H1 (cell line): ENCODE data around the gene HTRA1. TPM values are rescaled to one million over a fixed set of nuclear protein-coding genes. Genes with fewer than 3 reads are reported as not detected.

Experiments
- CTCF ChIA-PET: fragments of 300-600 bp; sonication (Branson Sonifier 250); formaldehyde crosslinking; loops from one replicate; lab custom pipeline; 2021; ENCODE audit not compliant: partially characterized antibody; lab: Charles Lee
- POLR2A ChIA-PET: fragments of 300-600 bp; sonication (Branson Sonifier 250); formaldehyde crosslinking; loops from one replicate; lab custom pipeline; 2021; ENCODE audit warnings: inconsistent platforms; ENCODE audit not compliant: partially characterized antibody; lab: Charles Lee
- DNase-seq, 2 experiments: peaks; one replicate each; pipeline versions ENCODE4 v3.0.0 to v3.0.0-alpha.2; 2010 to 2022; ENCODE audit warnings: low spot score in 2 of 2, low read depth in 1 of 2, mixed read lengths in 1 of 2
- FAIRE-seq: peaks from 2 replicates; lab custom pipeline; 2011; peaks lifted over from hg19 to GRCh38; lab: Jason Lieb, UNC
- H2AFZ ChIP-seq: 2 replicates; pipeline ENCODE4 v1.8.1; 2012; ENCODE audit warnings: low read length, inconsistent platforms
- H2AK5ac ChIP-seq: 2 replicates; pipeline ENCODE4 v1.6.1; 2013; ENCODE audit warnings: low read depth, low read length
- H2BK120ac ChIP-seq: replicated peaks from 2 replicates; pipeline ENCODE3; 2013; ENCODE audit warnings: low read depth, low read length, inconsistent platforms
- H2BK12ac ChIP-seq: 2 replicates; pipeline ENCODE4 v1.6.1; 2013; ENCODE audit warnings: low read depth, low read length
- H2BK15ac ChIP-seq: 2 replicates; pipeline ENCODE4 v1.6.1; 2013; ENCODE audit warnings: low read length
- H2BK20ac ChIP-seq: 2 replicates; pipeline ENCODE4 v1.6.1; 2013; ENCODE audit warnings: low read length
- H2BK5ac ChIP-seq: 2 replicates; pipeline ENCODE4 v1.6.1; 2013; ENCODE audit warnings: low read depth, low read length
- H3K14ac ChIP-seq: 2 replicates; pipeline ENCODE4 v1.6.1; 2013; ENCODE audit warnings: inconsistent platforms; ENCODE audit not compliant: insufficient read length
- H3K18ac ChIP-seq: 2 replicates; pipeline ENCODE4 v1.6.1; 2013; ENCODE audit warnings: low read length; ENCODE audit errors: extremely low read depth
- H3K23ac ChIP-seq: 2 replicates; pipeline ENCODE4 v1.6.1; 2013; ENCODE audit warnings: inconsistent platforms; ENCODE audit not compliant: insufficient read length
- H3K23me2 ChIP-seq: 2 replicates; pipeline ENCODE4 v1.6.1; 2013; ENCODE audit warnings: low read depth, low read length
- H3K27ac ChIP-seq: 2 replicates; pipeline ENCODE4 v1.6.1; 2011; ENCODE audit warnings: low read depth, low read length, inconsistent platforms
- H3K27me3 ChIP-seq, 4 experiments: replicated peaks in 1 of 4; 1 replicate in 1 of 4; 2 replicates in 3 of 4; pipeline versions ENCODE4 v1.6.1 to v1.8.1; 2011 to 2013; ENCODE audit warnings: low read length in 3 of 4, mild to moderate bottlenecking in 3 of 4, inconsistent platforms in 2 of 4, mixed read lengths in 2 of 4, moderate library complexity in 1 of 4; ENCODE audit not compliant: control insufficient read depth in 3 of 4, insufficient read depth in 3 of 4; ENCODE audit errors: extremely low read depth in 1 of 4
- H3K36me3 ChIP-seq, 4 experiments: 2 replicates each; pipeline versions ENCODE4 v1.6.1 to v1.8.1; 2011 to 2013; ENCODE audit warnings: mild to moderate bottlenecking in 4 of 4, low read length in 3 of 4, moderate library complexity in 2 of 4, control low read depth in 1 of 4, inconsistent platforms in 1 of 4; ENCODE audit not compliant: insufficient read depth in 4 of 4, control insufficient read depth in 2 of 4
- H3K4ac ChIP-seq: replicated peaks from 2 replicates; pipeline ENCODE3; 2013; ENCODE audit warnings: low read length, low read depth, mixed read lengths, inconsistent platforms; ENCODE audit not compliant: insufficient read length
- H3K4me1 ChIP-seq, 4 experiments: replicated peaks in 1 of 4; 1 replicate in 1 of 4; 2 replicates in 3 of 4; pipeline versions ENCODE4 v1.6.1 to v1.8.1; 2011 to 2013; ENCODE audit warnings: low read length in 3 of 4, inconsistent platforms in 2 of 4, mixed read lengths in 1 of 4; ENCODE audit not compliant: insufficient read depth in 4 of 4, control insufficient read depth in 3 of 4
- H3K4me2 ChIP-seq, 2 experiments: 2 replicates each; pipeline versions ENCODE4 v1.6.1 to v1.8.1; 2011 to 2013; ENCODE audit warnings: low read depth in 2 of 2, low read length in 2 of 2, control low read depth in 1 of 2, inconsistent platforms in 1 of 2, mild to moderate bottlenecking in 1 of 2; ENCODE audit not compliant: insufficient read depth in 1 of 2
- H3K4me3 ChIP-seq, 4 experiments: fragments of 200-600, 300-600 bp in 1 of 4; sonication (generic), shearing (Covaris generic), sonication (Bioruptor Twin) in 1 of 4; 2 replicates each; pipeline versions ENCODE4 v1.5.1 to v1.8.1; 2011 to 2016; ENCODE audit warnings: low read length in 4 of 4, low read depth in 3 of 4, control low read depth in 2 of 4, inconsistent platforms in 2 of 4, mild to moderate bottlenecking in 2 of 4, mixed read lengths in 1 of 4, moderate library complexity in 1 of 4; ENCODE audit not compliant: insufficient read depth in 2 of 4; ENCODE audit errors: extremely low read depth in 1 of 4
- H3K56ac ChIP-seq: replicated peaks from 2 replicates; pipeline ENCODE3; 2013; ENCODE audit warnings: low read depth, mild to moderate bottlenecking, mixed read lengths, low read length, inconsistent platforms; ENCODE audit not compliant: insufficient read length
- H3K79me1 ChIP-seq: 2 replicates; pipeline ENCODE4 v1.6.1; 2013; ENCODE audit warnings: low read depth, low read length, control low read depth
- H3K79me2 ChIP-seq, 2 experiments: 2 replicates each; pipeline versions ENCODE4 v1.6.1 to v1.8.1; 2012 to 2013; ENCODE audit warnings: low read length in 2 of 2, mild to moderate bottlenecking in 2 of 2, inconsistent platforms in 1 of 2; ENCODE audit not compliant: insufficient read depth in 2 of 2, control insufficient read depth in 1 of 2
- H3K9ac ChIP-seq, 4 experiments: replicated peaks in 1 of 4; 1 replicate in 1 of 4; 2 replicates in 3 of 4; pipeline versions ENCODE4 v1.6.1 to v1.8.1; 2011 to 2013; ENCODE audit warnings: low read depth in 3 of 4, low read length in 3 of 4, control low read depth in 2 of 4, mild to moderate bottlenecking in 2 of 4, moderate library complexity in 2 of 4, inconsistent platforms in 1 of 4; ENCODE audit errors: extremely low read depth in 1 of 4
- H3K9me3 ChIP-seq, 2 experiments: 2 replicates each; pipeline versions ENCODE4 v1.6.1 to v1.8.1; 2012 to 2013; ENCODE audit warnings: mild to moderate bottlenecking in 2 of 2, moderate library complexity in 2 of 2, control low read depth in 1 of 2, inconsistent platforms in 1 of 2, low read depth in 1 of 2, low read length in 1 of 2, mixed read lengths in 1 of 2; ENCODE audit not compliant: insufficient read depth in 2 of 2
- H4K20me1 ChIP-seq, 2 experiments: replicated peaks in 1 of 2; 2 replicates each; pipeline versions ENCODE3 to v1.8.1; 2011 to 2013; ENCODE audit warnings: inconsistent platforms in 2 of 2, low read length in 2 of 2, mild to moderate bottlenecking in 1 of 2; ENCODE audit not compliant: insufficient read depth in 2 of 2, control insufficient read depth in 1 of 2
- H4K5ac ChIP-seq: 2 replicates; pipeline ENCODE4 v1.6.1; 2013; ENCODE audit warnings: low read length, low read depth, mixed read lengths, inconsistent platforms; ENCODE audit not compliant: insufficient read length
- H4K8ac ChIP-seq: 2 replicates; pipeline ENCODE4 v1.8.0; 2013; ENCODE audit warnings: mild to moderate bottlenecking, moderate library complexity, low read length, inconsistent platforms; ENCODE audit not compliant: insufficient read depth; ENCODE audit errors: extremely low read depth
- H4K91ac ChIP-seq: replicated peaks from 2 replicates; pipeline ENCODE3; 2013; ENCODE audit warnings: low read length, mixed read lengths, inconsistent platforms; ENCODE audit not compliant: insufficient read length
- EZH2 ChIP-seq: fragments of 200-600 bp; sonication (generic); IDR thresholded peaks from 2 replicates; pipeline ENCODE4 v1.7.1; 2012; ENCODE audit warnings: low read depth, mild to moderate bottlenecking, moderate library complexity, low read length, inconsistent platforms; ENCODE audit not compliant: severe bottlenecking
- KDM1A ChIP-seq: fragments of 200-600, 300-600 bp; sonication (generic); IDR thresholded peaks from 2 replicates; pipeline ENCODE4 v1.7.1; 2016; ENCODE audit warnings: mild to moderate bottlenecking, low read length, borderline replicate concordance
- PHF8 ChIP-seq: fragments of 200-600 bp; sonication (generic); conservative IDR thresholded peaks from 2 replicates; pipeline ENCODE4 v1.7.1; 2012; ENCODE audit warnings: low read depth, mild to moderate bottlenecking, inconsistent platforms, low read length, moderate library complexity
- RXRA ChIP-seq: IDR thresholded peaks from 2 replicates; pipeline ENCODE4 v1.6.1; 2011; ENCODE audit warnings: low read depth, mild to moderate bottlenecking, low read length, moderate library complexity; ENCODE audit not compliant: insufficient read depth
- SIRT6 ChIP-seq: IDR thresholded peaks from one replicate; pipeline ENCODE4 v1.7.1; 2012; ENCODE audit warnings: low read length, inconsistent platforms
- TAF1 ChIP-seq: IDR thresholded peaks from 2 replicates; pipeline ENCODE4 v1.6.1; 2011; ENCODE audit warnings: mild to moderate bottlenecking, low read depth, low read length
- WGBS, 2 experiments: shearing (Covaris generic) in 1 of 2; methylation state at CpG; one replicate each; pipeline versions ENCODE4 v1.1.6 to v1.1.7; 2013 to 2015; ENCODE audit warnings: low lambda C conversion rate in 2 of 2, mixed read lengths in 2 of 2, inconsistent platforms in 1 of 2, low coverage in 1 of 2, missing lambda C conversion rate in 1 of 2; ENCODE audit not compliant: insufficient replicate concordance in 2 of 2, insufficient coverage in 1 of 2, insufficient read length in 1 of 2; ENCODE audit errors: extremely low coverage in 1 of 2, missing lambda C conversion rate in 1 of 2; 5-methylcytosine and 5-hydroxymethylcytosine counted together
- polyA plus RNA-seq, 7 experiments: library from polyadenylated mRNA; depleted of rRNA in 3 of 7; stranded (reverse) in 5 of 7; unstranded in 2 of 7; fragments of >200 nt in 5 of 7; fragments of 200-250 nt in 2 of 7; gene quantifications; 1 replicate in 5 of 7; 2 replicates in 1 of 7; 4 replicates in 1 of 7; pipeline versions ENCODE4 v1.2.1 to v1.2.3, GENCODE V29; 2011 to 2013; ENCODE audit warnings: missing spikeins in 2 of 7, mixed read lengths in 2 of 7
- total RNA-seq: library from RNA; stranded (reverse); fragmentation: NEBNext Ultra II Directional; extraction: Animal tissue kit (Norgen Biotek cat#: 25700); gene quantifications from 2 replicates; pipeline ENCODE4 v1.2.1, GENCODE V29; 2021

The HTRA1 gene
- total and polyA plus RNA-seq, 2 of the 8 experiments (the other 6 are each of a cell fraction or from before 2014, with no cell fraction given), result 15.8 to 20.1 TPM

DNA sequence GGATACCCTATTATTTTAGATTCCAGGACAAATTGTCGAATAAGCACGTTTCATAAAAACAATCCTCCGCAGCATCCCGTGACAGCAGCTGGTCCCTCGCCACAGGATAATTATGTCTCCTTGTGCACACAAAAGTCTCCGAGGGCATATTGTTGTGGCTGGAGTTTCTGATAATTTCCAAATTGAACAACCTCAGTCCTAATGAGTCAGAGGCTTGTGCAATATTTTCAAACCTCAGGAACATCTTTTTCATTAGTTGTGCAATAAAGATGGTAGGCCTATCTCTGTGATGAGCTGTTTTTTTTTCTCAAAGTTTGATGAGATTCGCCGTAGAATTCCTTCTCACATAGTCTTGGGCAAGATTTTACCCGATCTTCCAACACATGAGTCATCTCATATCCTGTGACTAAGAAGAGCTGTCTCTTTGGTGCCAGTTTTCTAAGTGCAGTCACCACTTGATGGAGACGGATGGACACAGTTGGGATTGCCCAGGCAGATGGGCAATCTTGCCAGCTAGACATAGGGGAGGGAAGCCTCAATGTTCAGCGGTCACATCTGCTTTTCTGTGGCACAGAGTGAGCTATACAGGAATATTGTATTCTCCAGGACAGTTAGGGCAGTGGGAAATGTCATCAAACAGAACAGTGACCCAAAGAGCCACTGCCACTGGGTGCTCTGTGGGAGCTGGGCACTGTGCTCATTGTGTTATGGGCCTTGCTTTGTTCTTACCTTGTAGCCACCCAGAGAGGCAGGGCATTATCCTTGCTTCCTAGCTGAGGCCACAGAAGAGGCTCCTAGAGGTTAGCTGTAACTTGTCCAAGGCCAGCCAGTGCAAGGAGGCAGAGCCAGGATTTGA, 7.8 kb downstream of the HTRA1 start:
- no peak overlapping the region for H3K56ac ChIP-seq
- no peak overlapping the region for H3K4ac ChIP-seq
- 0 out of 7 replicates have a peak, but pooled peaks cover 0 to 1% (median 0%) of the 10 kb centered on the region in 4 experiments for H3K4me1 ChIP-seq
- no peaks in the 10 kb centered on the region for H3K9me3 ChIP-seq
- 94% methylated on average over 11 of the region's 11 CpGs; no CpG with 5 or more reads in 1 of the 2 experiments for WGBS, 2 experiments
- no peak overlapping the region for H3K4me2 ChIP-seq
- H3K18ac ChIP-seq, result no peak overlapping the region
- H4K20me1 ChIP-seq, result peaks cover 0 to 2% of the 10 kb centered on the region in 2 experiments
- ChIA-PET CTCF (interaction anchor here (0.8 to 1.6 kb wide), 2 partner anchors 9 to 24 kb away, joined by 3 to 6 read pairs; no protein-coding TSS in a partner anchor), POLR2A (no interaction called here)
- no peak overlapping the region for H2BK120ac ChIP-seq
- H2BK15ac ChIP-seq, result no peak overlapping the region
- H3K4me3 ChIP-seq, result no peak overlapping the region
- no peak overlapping the region for H3K14ac ChIP-seq
- no peak overlapping the region for H2AK5ac ChIP-seq
- FAIRE-seq, result no peak
- H2BK20ac ChIP-seq, result no peak overlapping the region
- H3K79me1 ChIP-seq, result no peaks in the 10 kb centered on the region; the same call in 1 of the 2 replicates
- H4K91ac ChIP-seq, result no peak overlapping the region
- H3K36me3 ChIP-seq, result no peaks in the 10 kb centered on the region
- no peak overlapping the region for H3K9ac ChIP-seq
- H4K5ac ChIP-seq, result no peak overlapping the region
- H2BK12ac ChIP-seq, result no peak overlapping the region
- no peak overlapping the region for H2BK5ac ChIP-seq
- no peak for DNase-seq
- H3K23me2 ChIP-seq, result no peaks in the 10 kb centered on the region
- H3K27me3 ChIP-seq, result peaks cover 0 to 4% (median 1%) of the 10 kb centered on the region in 4 experiments; a peak in 3 of 7 replicates
- no peak overlapping the region for H4K8ac ChIP-seq
- no peak overlapping the region for H2AFZ ChIP-seq
- H3K79me2 ChIP-seq, result no peaks in the 10 kb centered on the region
- H3K27ac ChIP-seq, result no peak overlapping the region
- H3K23ac ChIP-seq, result no peak overlapping the region
- TF ChIP-seq RXRA, result no peak
- TF ChIP-seq EZH2, result no peak
- TF ChIP-seq KDM1A, result no peak
- no peak for TF ChIP-seq SIRT6
- no peak for TF ChIP-seq TAF1
- no peak for TF ChIP-seq PHF8
